Mesothelial cell of epicardium (in vitro differentiated cells): ENCODE measurements around the gene SULF2. TPM values are rescaled to one million over a fixed set of nuclear protein-coding genes. Genes with fewer than 3 reads are reported as not detected.

ENCODE experiments used
- DNase-seq, 2 experiments: peaks; one replicate each; pipeline ENCODE4 v3.0.0; 2021; ENCODE audit warnings: low spot score in 2 of 2; ENCODE audit not compliant: unreplicated experiment in 2 of 2
- H3K27ac Mint-ChIP-seq: 2 replicates; pipeline ENCODE4 v1.8.0; 2021; ENCODE audit warnings: mixed read lengths
- H3K27me3 Mint-ChIP-seq: 2 replicates; pipeline ENCODE4 v1.8.0; 2021; ENCODE audit warnings: low read depth, mixed read lengths
- H3K36me3 Mint-ChIP-seq: 2 replicates; pipeline ENCODE4 v1.8.0; 2021; ENCODE audit warnings: mixed read lengths
- H3K4me1 Mint-ChIP-seq: 2 replicates; pipeline ENCODE4 v1.8.0; 2021; ENCODE audit warnings: mixed read lengths
- H3K4me3 Mint-ChIP-seq: 2 replicates; pipeline ENCODE4 v1.8.0; 2021; ENCODE audit warnings: mild to moderate bottlenecking, moderate library complexity, mixed read lengths
- H3K9me3 Mint-ChIP-seq: 2 replicates; pipeline ENCODE4 v1.8.0; 2021; ENCODE audit warnings: mixed read lengths
- total RNA-seq: library from RNA; stranded (reverse); gene quantifications from 3 replicates; pipeline ENCODE4 v1.2.1, GENCODE V29; 2021
- TF ChIP-seq, protein P1 (sequence below): fragments of 200-600 bp; sonication (generic); IDR thresholded peaks from one replicate; pipeline ENCODE4 v1.5.0; 2021; ENCODE audit warnings: antibody characterized with exemption; ENCODE audit not compliant: unreplicated experiment

Gene SULF2
- total RNA-seq, 1 donor from 2014 or later: 77.0 TPM

DNA sequence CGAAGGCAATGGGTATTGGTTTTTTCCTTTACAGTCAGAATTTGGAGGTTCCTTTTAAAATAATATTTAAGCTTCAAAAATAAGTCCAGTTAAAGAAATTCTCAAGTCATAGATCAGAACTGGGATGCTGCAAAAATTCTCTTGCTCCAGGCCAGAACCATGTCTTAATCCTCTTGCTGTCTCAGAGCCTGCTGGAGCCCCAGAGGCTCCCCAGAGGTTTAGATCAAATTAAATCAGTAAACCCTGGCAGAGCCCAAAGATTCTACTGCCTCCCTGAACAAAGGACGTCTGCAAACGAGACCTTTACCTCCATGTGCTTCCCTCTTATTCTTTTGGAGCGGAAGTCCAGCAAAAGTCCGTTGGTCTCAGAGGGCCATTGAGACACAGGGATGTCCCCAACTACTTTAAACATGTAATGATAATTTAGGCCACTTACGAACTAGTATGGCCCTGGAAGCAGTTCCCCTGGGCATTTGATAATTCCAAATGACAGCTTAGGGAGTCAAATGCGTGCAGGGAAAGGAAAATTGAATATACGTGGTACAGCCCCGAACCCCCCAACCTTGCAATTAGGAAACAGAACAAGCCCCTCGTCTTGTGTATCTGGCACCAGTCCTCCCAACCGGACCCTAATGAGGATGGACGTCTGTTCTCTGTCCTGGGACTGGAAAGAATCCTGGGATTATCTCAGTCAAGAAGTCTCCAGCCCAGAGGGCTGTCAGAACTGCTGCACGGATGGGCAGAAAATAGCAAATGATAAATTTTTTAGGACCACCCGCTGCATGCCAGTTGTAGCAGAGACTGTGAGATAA is 31.5 kb downstream of the SULF2 start:
- peaks cover 9% of the 10 kb centered on the region for H3K36me3 Mint-ChIP-seq
- TF ChIP-seq, protein P1, sequence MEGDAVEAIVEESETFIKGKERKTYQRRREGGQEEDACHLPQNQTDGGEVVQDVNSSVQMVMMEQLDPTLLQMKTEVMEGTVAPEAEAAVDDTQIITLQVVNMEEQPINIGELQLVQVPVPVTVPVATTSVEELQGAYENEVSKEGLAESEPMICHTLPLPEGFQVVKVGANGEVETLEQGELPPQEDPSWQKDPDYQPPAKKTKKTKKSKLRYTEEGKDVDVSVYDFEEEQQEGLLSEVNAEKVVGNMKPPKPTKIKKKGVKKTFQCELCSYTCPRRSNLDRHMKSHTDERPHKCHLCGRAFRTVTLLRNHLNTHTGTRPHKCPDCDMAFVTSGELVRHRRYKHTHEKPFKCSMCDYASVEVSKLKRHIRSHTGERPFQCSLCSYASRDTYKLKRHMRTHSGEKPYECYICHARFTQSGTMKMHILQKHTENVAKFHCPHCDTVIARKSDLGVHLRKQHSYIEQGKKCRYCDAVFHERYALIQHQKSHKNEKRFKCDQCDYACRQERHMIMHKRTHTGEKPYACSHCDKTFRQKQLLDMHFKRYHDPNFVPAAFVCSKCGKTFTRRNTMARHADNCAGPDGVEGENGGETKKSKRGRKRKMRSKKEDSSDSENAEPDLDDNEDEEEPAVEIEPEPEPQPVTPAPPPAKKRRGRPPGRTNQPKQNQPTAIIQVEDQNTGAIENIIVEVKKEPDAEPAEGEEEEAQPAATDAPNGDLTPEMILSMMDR: no peak
- H3K4me3 Mint-ChIP-seq: no peak overlapping the region
- no peaks in the 10 kb centered on the region for H3K9me3 Mint-ChIP-seq
- no peak for DNase-seq
- no peaks in the 10 kb centered on the region for H3K4me1 Mint-ChIP-seq
- H3K27ac Mint-ChIP-seq: no peak overlapping the region
- H3K27me3 Mint-ChIP-seq: no peaks in the 10 kb centered on the region

DNA sequence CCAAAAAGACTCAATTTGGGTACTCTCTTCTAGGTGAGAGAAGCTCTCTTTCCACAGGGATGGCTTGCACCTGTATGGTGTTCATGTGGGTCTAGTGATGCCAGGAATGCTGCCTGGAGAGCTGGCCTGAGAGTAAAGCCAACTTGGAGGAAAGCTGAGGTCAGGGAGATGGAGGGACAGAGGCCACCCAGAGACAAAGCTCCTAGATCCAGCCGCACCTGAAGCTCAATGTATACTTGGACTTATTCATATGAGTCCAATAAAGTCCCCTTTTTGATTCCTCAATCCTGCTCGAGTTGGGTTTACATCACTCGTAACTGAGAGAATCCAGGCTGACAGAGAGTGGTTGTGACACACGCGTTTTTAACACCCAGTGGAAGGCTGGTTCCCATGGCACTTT is 33.8 kb downstream of the SULF2 start:
- Mint-ChIP-seq H3K4me3 (no peak overlapping the region), H3K27ac (no peak overlapping the region), H3K4me1 (no peaks in the 10 kb centered on the region), H3K36me3 (peaks cover 9% of the 10 kb centered on the region), H3K27me3 (no peaks in the 10 kb centered on the region), H3K9me3 (no peaks in the 10 kb centered on the region)
- TF ChIP-seq, protein P1: no peak
- no peak for DNase-seq

DNA sequence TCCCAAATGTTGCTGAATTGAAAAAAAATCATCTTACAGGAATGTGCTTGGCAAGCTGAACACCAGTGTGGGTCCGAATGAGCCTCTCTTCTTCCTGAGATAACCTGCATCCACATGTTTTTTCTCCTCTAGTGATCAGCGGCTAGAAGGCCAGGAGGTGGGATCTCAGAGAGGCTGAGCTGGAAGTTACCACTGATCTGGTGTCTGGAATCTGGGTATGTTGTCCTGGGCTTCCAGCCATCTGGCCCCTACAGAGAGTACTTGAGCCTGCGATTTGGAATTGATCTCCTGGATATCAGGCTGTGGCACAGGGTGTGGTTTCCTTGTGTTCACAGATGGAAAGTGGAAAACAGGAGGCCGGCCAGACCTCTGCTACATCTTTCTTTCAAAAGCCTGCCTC is 35.9 kb downstream of the SULF2 start:
- H3K4me1 Mint-ChIP-seq: no peaks in the 10 kb centered on the region
- no peaks in the 10 kb centered on the region for H3K9me3 Mint-ChIP-seq
- H3K27me3 Mint-ChIP-seq: no peaks in the 10 kb centered on the region
- TF ChIP-seq, protein P1: no peak
- H3K4me3 Mint-ChIP-seq: no peak overlapping the region
- DNase-seq: no peak
- H3K27ac Mint-ChIP-seq: no peak overlapping the region
- H3K36me3 Mint-ChIP-seq: peaks cover 6% of the 10 kb centered on the region

DNA sequence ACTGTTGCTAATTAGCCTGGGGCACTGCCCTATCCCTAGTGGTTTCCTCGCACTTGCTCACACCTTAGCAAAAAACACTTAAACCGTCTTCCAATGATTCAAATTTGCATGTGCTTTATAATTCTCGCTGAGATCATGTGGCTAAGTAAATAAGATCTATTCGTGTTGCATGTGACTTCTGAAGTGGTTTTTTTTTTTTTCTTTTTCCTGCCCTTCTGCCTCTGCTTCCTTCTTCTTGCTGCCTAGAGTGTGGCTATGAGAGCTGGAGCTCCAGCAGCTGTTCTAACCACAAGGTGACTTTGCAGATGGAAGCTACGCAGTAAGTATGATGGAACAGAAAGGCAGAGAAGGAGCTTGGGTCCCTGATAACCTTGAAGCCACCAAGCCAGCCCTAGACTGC is 36.5 kb downstream of the SULF2 start:
- Mint-ChIP-seq H3K9me3 (no peaks in the 10 kb centered on the region), H3K4me1 (no peaks in the 10 kb centered on the region), H3K27me3 (no peaks in the 10 kb centered on the region), H3K27ac (no peak overlapping the region), H3K4me3 (no peak overlapping the region), H3K36me3 (peaks cover 6% of the 10 kb centered on the region)
- no peak for DNase-seq
- TF ChIP-seq, protein P1: no peak

DNA sequence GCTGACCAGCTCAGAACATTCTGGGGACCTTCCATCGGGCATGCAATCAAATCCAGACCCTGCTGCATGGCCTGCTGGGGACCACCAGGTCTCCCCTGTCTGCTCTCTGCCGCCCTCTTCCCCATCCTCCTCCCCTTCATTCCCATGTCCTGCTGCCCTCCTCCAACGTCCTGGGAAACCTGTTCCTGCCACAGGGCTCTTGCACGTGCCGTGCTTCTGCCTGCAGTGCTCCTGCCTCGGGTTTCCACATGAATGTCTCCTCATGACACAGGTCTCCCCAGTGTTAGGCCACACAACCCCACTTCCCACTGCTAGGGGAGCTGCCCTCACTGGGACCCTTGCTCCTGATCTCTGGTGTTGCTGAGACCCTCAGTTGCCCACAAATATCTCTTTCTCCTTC is 37.2 kb downstream of the SULF2 start:
- H3K27ac Mint-ChIP-seq: no peak overlapping the region
- H3K36me3 Mint-ChIP-seq: peaks cover 6% of the 10 kb centered on the region
- H3K27me3 Mint-ChIP-seq: no peaks in the 10 kb centered on the region
- no peaks in the 10 kb centered on the region for H3K4me1 Mint-ChIP-seq
- no peak for DNase-seq
- TF ChIP-seq, protein P1: no peak
- H3K4me3 Mint-ChIP-seq: no peak overlapping the region
- no peaks in the 10 kb centered on the region for H3K9me3 Mint-ChIP-seq
